D721Med (cell line): ENCODE measurements around the gene FILIP1L.

Experiments
- DNase-seq: peaks from one replicate; pipeline ENCODE4 v3.0.0; 2011; ENCODE audit warnings: low spot score; ENCODE audit not compliant: insufficient read length
- FAIRE-seq: peaks from 2 replicates; lab custom pipeline; 2011; peaks lifted over from hg19 to GRCh38; lab: Jason Lieb, UNC
- CTCF ChIP-seq: IDR thresholded peaks from 2 replicates; pipeline ENCODE4 v1.5.1; 2012; ENCODE audit warnings: mild to moderate bottlenecking, control low read depth; ENCODE audit not compliant: insufficient read depth; ENCODE audit errors: missing control alignments

The FILIP1L gene

GRCh38 chr3:99825004-99825640, 289.2 kb downstream of the FILIP1L start:
- TF ChIP-seq CTCF, result no peak
- DNase-seq, result no peak
- peak; percentile 67 for FAIRE-seq

DNA sequence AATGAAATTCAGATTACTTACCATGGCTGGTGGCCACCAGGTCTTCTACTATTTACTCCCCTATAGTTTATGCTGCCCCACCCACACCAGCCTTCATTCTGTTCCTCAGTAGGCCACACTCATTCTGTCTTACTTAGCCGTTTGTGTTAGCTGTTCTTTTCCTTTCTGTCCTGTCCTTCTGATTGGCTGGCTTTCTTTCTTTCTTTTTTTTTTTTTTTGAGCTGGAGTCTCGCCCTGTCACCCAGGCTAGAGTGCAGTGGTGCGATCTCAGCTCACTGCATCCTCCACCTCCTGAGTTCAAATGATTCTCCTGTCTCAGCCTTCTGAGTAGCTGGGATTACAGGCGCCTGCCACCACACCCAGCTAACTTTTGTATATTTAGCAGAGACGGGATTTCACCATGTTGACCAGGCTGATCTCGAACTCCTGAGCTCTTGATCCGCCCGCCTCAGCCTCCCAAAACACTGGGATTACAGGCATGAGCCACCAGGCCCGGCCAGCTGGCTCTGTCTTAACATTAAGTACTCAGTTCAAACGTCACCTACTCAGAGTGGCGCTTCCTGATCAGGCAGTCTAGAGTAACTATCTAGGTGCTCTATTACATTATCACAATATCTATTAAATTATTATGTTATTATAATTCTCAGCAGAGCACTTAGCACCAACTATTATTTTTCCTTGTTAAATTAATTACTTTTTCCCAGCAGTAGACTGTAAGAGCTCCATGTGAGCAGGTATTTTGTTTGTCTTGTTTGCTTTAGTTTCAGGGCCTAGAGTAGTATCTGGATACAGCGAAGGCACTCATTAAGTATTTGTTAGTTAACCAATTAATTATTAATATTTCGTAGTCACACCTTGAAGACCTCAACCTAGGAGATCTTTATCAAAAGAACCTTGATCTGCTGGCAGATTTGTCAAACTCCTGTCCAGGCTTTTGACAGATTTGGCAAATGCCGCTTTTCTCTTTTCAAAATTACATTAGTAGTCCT, 290.3 kb downstream of the FILIP1L start:
- FAIRE-seq (no peak), DNase-seq (no peak)
- no peak for TF ChIP-seq CTCF

DNA sequence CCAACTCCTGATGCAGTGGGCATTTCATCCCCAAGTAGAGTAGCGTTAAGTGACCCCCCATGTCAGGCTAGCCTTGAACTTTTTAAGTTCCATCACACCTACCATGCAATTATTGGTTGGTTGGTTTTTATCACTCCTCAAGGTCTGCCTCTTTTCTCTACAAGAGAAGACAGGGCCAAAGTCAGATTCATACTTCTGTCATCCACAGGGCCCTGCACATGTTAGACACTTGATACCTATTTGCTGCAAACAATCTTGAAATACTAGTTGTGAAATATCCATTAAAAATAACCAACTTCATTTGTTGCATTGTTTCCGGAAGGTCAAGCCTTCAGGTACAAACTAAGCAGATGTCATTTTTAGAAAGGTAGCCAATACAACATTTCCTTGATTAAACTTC, 295.5 kb downstream of the FILIP1L start:
- DNase-seq (no peak), FAIRE-seq (no peak)
- no peak for TF ChIP-seq CTCF

DNA sequence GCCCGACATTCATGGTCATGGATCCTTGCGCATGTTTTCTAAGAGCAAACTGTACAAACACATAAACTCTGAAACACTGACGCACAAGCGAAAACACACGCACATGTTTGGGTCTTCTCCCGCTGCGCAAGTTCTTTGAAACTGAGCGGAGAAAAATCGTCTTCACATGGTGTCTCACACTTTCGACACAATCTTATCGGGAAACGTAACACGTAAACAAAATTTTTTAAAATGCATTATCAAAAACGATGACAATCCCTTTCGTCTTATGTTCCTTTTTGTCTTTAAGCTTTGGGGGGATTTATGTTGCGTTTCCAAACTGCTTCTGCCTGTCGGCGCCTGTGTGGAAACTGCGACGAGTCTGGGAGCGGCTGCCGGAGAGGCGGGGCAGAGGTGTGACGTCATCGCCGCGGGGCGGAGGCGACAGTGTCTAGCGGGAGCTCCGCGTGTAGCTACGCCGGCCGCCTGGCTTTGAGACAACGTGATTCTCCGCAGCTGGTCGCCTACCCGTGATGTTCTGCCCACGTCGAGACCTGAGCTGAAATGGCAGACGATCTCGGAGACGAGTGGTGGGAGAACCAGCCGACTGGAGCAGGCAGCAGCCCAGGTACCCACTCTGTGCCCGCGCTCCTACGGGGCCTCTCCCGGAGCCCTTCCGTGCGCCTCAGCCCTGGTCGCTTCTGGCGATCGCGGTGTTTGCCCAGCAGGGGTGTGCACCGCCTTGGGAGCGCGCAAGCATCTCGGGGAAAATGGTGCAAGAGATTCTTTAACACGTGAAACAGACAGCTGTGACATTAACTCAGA, 296.7 kb downstream of the FILIP1L start, which contains the start of gene CMSS1:
Gene CMSS1 (plus strand): TSS at position 426 of the 804 bp plus-strand sequence.
- DNase-seq (peak; percentile 25), FAIRE-seq (no peak)
- TF ChIP-seq CTCF, result no peak

GRCh38 chr3:99817047-99817436, 297.3 kb downstream of the FILIP1L start:
- no peak for TF ChIP-seq CTCF
- DNase-seq (no peak), FAIRE-seq (no peak)

DNA sequence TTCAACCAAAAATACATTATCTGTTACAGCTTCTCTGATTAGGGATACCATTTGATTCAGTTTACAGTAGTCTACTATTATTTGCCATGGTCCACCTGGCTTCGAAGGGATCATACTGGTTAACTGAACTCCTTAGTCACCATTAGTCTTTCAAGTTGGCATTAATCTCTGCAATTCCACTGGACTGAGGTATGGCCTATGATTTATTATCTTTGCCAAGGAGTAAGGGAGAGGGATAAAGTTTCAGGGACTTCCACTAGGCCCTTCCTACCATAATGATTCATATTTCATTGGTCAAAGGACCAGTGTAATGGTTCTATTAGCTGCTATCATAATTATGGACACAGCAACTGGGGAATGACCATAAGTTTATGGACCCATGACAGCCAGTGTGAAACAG, 303.9 kb downstream of the FILIP1L start:
- DNase-seq (no peak), FAIRE-seq (no peak)
- TF ChIP-seq CTCF, result no peak
